Thyroid gland (tissue), 4 donors: Measurements from ENCODE around the gene USF1. TPM values are rescaled to one million over a fixed set of nuclear protein-coding genes. Genes with fewer than 3 reads are reported as not detected.
"Not testable (repeated sequence)": the region's sequence is repeated elsewhere in the genome, so short reads cannot be mapped to it uniquely, and the experiment has no call there.

Experiments used
- DNase-seq, 2 donors: peaks; one replicate each; pipeline ENCODE4 v3.0.0-alpha.2; 2019
- H3K27ac ChIP-seq, 3 donors: fragments of 200-600 bp; sonication (generic); 1 replicate in 2 of 3; 2 replicates in 1 of 3; pipeline ENCODE4 v1.5.1; 2016 to 2019; ENCODE audit warnings: mild to moderate bottlenecking in 1 of 3, moderate library complexity in 1 of 3
- H3K27me3 ChIP-seq: fragments of 200-600 bp; sonication (generic); one replicate; pipeline ENCODE4 v1.5.1; 2019
- H3K36me3 ChIP-seq, 2 donors: fragments of 200-600 bp; sonication (generic); one replicate each; pipeline ENCODE4 v1.5.1; 2016 to 2019
- H3K4me1 ChIP-seq, 2 donors: fragments of 200-600 bp; sonication (generic); one replicate each; pipeline ENCODE4 v1.5.1; 2017 to 2019
- H3K4me3 ChIP-seq, 3 donors: fragments of 200-600 bp; sonication (generic); replicated peaks in 1 of 3; 1 replicate in 2 of 3; 2 replicates in 1 of 3; pipeline ENCODE4 v1.5.1; 2016; ENCODE audit warnings: mild to moderate bottlenecking in 1 of 3
- H3K9me3 ChIP-seq: fragments of 200-600 bp; sonication (generic); one replicate; pipeline ENCODE4 v1.5.1; 2017
- CTCF ChIP-seq, 6 experiments: fragments of 200-600 bp in 3 of 6; fragments of 450-650 bp in 3 of 6; sonication (generic) in 3 of 6; IDR thresholded peaks; one replicate each; pipeline ENCODE4 v1.5.1; 2016 to 2019; ENCODE audit warnings: antibody characterized with exemption in 6 of 6, mild to moderate bottlenecking in 2 of 6, inconsistent platforms in 1 of 6, moderate library complexity in 1 of 6
- POLR2A ChIP-seq, 2 donors: fragments of 450-650 bp; IDR thresholded peaks; one replicate each; pipeline ENCODE4 v1.6.1; 2017; ENCODE audit warnings: antibody characterized with exemption in 2 of 2, mild to moderate bottlenecking in 2 of 2, moderate library complexity in 1 of 2
- WGBS, 2 donors: methylation state at CpG; one replicate each; pipeline ENCODE4 v1.1.5; 2017; 5-methylcytosine and 5-hydroxymethylcytosine counted together
- intact Hi-C: fragments of 100-400 bp; cut with DNase I; formaldehyde crosslinking; loops from one replicate; pipeline ENCODE4 v1.15.1; 2023
- total RNA-seq, 4 donors: library from RNA; depleted of rRNA; stranded (reverse); fragments of >200 nt; gene quantifications; one replicate each; pipeline ENCODE4 v1.2.3, GENCODE V29; 2016

The USF1 gene
- total RNA-seq, 4 donors from 2014 or later = 56.0 to 71.0 (median 70.3) TPM

- Histone ChIP-seq H3K4me1 (peaks cover 29 to 32% of the 10 kb centered on the region in 2 donors), H3K27me3 (no peaks in the 10 kb centered on the region), H3K9me3 (no peaks in the 10 kb centered on the region), H3K27ac (peak overlapping the region; percentile 50 to 91 (median 82)), H3K36me3 (no peaks in the 10 kb centered on the region), H3K4me3 (peak overlapping the region; percentile 25 to 75 (median 28))
- TF ChIP-seq POLR2A (IDR thresholded peaks at IDR 0.05) = peak in 1 of 2 donors; percentile 89
- TF ChIP-seq CTCF (IDR thresholded peaks at IDR 0.05) = no peak
- peak; percentile 99 for DNase-seq
- intact Hi-C loops = no loop called here
- WGBS, 2 donors = 20 to 26% methylated on average over 15 to 22 of the region's 34 CpGs
Observed at GRCh38 chr1:161021165-161021969, 24.4 kb downstream of the USF1 start.

- Histone ChIP-seq H3K4me3 (peak within 1 kb of the TSS; percentile 28 to 88 (median 75)), H3K27me3 (no peaks in the 10 kb centered on the region), H3K9me3 (no peaks in the 10 kb centered on the region), H3K27ac (peak within 1 kb of the TSS; percentile 71 to 91 (median 82)), H3K36me3 (no peaks in the 10 kb centered on the region), H3K4me1 (peaks cover 36 to 39% of the 10 kb centered on the region in 2 donors)
- intact Hi-C loops = no loop called here
- 0 to 2% methylated on average over 16 to 23 of the region's 36 CpGs for WGBS, 2 donors
- TF ChIP-seq POLR2A (IDR thresholded peaks at IDR 0.05) = peak; percentile 46 to 78
- peak in 3 of 6 experiments; percentile 37 to 50 (median 47) for TF ChIP-seq CTCF (IDR thresholded peaks at IDR 0.05)
- DNase-seq = peak; percentile 68 to 71
Observed at GRCh38 chr1:161020509-161021164, 25.1 kb downstream of the USF1 start, which contains the start of gene F11R. F11R (minus strand) TSS chr1:161021152; CDS start chr1:161021073, 79 bp downstream.

- no peaks in the 10 kb centered on the region for H3K27me3 ChIP-seq
- DNase-seq = no peak
- peak overlapping the region; percentile 71 to 91 (median 82) for H3K27ac ChIP-seq
- peak overlapping the region; percentile 28 to 88 (median 75) for H3K4me3 ChIP-seq
- H3K36me3 ChIP-seq = no peaks in the 10 kb centered on the region
- intact Hi-C loops = no loop called here
- no peaks in the 10 kb centered on the region for H3K9me3 ChIP-seq
- WGBS, 2 donors = 2% methylated on average over 10 of the region's 10 CpGs
- TF ChIP-seq POLR2A (IDR thresholded peaks at IDR 0.05) = peak in 1 of 2 donors; percentile 48
- TF ChIP-seq CTCF (IDR thresholded peaks at IDR 0.05) = no peak
- peaks cover 42 to 43% of the 10 kb centered on the region in 2 donors for H3K4me1 ChIP-seq
Observed at GRCh38 chr1:161019751-161020495, 25.9 kb downstream of the USF1 start.

GRCh38 chr1:161019111-161019660 lies 26.6 kb downstream of the USF1 start:
- H3K27me3 ChIP-seq, H3K9me3 ChIP-seq, intact Hi-C loops, DNase-seq, H3K36me3 ChIP-seq: not testable (repeated sequence)
- H3K4me1 ChIP-seq = peaks cover 49 to 51% of the 10 kb centered on the region in 2 donors
- WGBS, 2 donors = 83 to 90% methylated on average over 15 of the region's 15 CpGs
- H3K4me3 ChIP-seq = peak overlapping the region in 1 of 3 donors; percentile 75
- H3K27ac ChIP-seq = peak overlapping the region; percentile 35 to 82 (median 60)

GRCh38 chr1:161018631-161018930 lies 27.2 kb downstream of the USF1 start:
- TF ChIP-seq CTCF (IDR thresholded peaks at IDR 0.05) (no peak), POLR2A (IDR thresholded peaks at IDR 0.05) (no peak)
- 82 to 88% methylated on average over 1 of the region's 1 CpG for WGBS, 2 donors
- Histone ChIP-seq H3K9me3 (no peaks in the 10 kb centered on the region), H3K4me1 (peaks cover 55 to 57% of the 10 kb centered on the region in 2 donors), H3K36me3 (no peaks in the 10 kb centered on the region), H3K4me3 (no peak overlapping the region), H3K27me3 (no peaks in the 10 kb centered on the region), H3K27ac (peak overlapping the region; percentile 35 to 82 (median 60))
- intact Hi-C loops = no loop called here
- DNase-seq = no peak
